Measurements from ENCODE around the gene CHAF1B. TPM values are rescaled to one million over a fixed set of nuclear protein-coding genes. Genes with fewer than 3 reads are reported as not detected.
"Not testable (repeated sequence)": the region's sequence is repeated elsewhere in the genome, so short reads cannot be mapped to it uniquely, and the experiment has no call there.

Gene CHAF1B
- total RNA-seq, 3 donors from 2014 or later, result 1.4 to 4.7 (median 1.5) TPM

GRCh38 chr21:36381841-36382589 is 3.2 kb upstream of the CHAF1B start:
- peaks cover 11% of the 10 kb centered on the region for H3K4me1 ChIP-seq (ENCODE audit: low read depth)
- DNase-seq (no peak), ATAC-seq (no peak)
- H3K4me3 ChIP-seq, result no peak overlapping the region
- intact Hi-C loops (cut with DNase I, micrococcal nuclease), result no loop called here
- H3K36me3 ChIP-seq (ENCODE audit: low read depth), result no peaks in the 10 kb centered on the region
- no peak for TF ChIP-seq CTCF (IDR thresholded peaks at IDR 0.05)
- no peaks in the 10 kb centered on the region for H3K9me3 ChIP-seq

GRCh38 chr21:36382722-36383121 is 2.5 kb upstream of the CHAF1B start:
- DNase-seq; intact Hi-C loops (cut with DNase I, micrococcal nuclease); H3K4me3 ChIP-seq; ATAC-seq; H3K4me1 ChIP-seq (ENCODE audit: low read depth); H3K36me3 ChIP-seq (ENCODE audit: low read depth); H3K9me3 ChIP-seq: not testable (repeated sequence)

- peaks cover 5% of the 10 kb centered on the region for H3K4me1 ChIP-seq (ENCODE audit: low read depth)
- H3K9me3 ChIP-seq, result no peaks in the 10 kb centered on the region
- ATAC-seq (no peak), DNase-seq (no peak)
- intact Hi-C loops (cut with DNase I, micrococcal nuclease), result no loop called here
- H3K4me3 ChIP-seq, result no peak overlapping the region
- no peaks in the 10 kb centered on the region for H3K36me3 ChIP-seq (ENCODE audit: low read depth)
- no peak for TF ChIP-seq CTCF (IDR thresholded peaks at IDR 0.05)
Measured at GRCh38 chr21:36384885-36385232, 333 bp upstream of the CHAF1B start.

GRCh38 chr21:36386031-36386642 is 945 bp downstream of the CHAF1B start:
- no peak for TF ChIP-seq CTCF (IDR thresholded peaks at IDR 0.05)
- Histone ChIP-seq H3K9me3 (no peaks in the 10 kb centered on the region), H3K4me3 (no peak overlapping the region), H3K4me1 (ENCODE audit: low read depth) (peaks cover 5% of the 10 kb centered on the region), H3K36me3 (ENCODE audit: low read depth) (no peaks in the 10 kb centered on the region)
- ATAC-seq (no peak), DNase-seq (no peak)
- intact Hi-C loops (cut with DNase I, micrococcal nuclease), result no loop called here

GRCh38 chr21:36388096-36388495 is 2.9 kb downstream of the CHAF1B start:
- no peak overlapping the region for H3K4me3 ChIP-seq
- no peaks in the 10 kb centered on the region for H3K9me3 ChIP-seq
- intact Hi-C loops (cut with DNase I, micrococcal nuclease), result no loop called here
- ATAC-seq, result no peak
- peaks cover 5% of the 10 kb centered on the region for H3K4me1 ChIP-seq (ENCODE audit: low read depth)
- TF ChIP-seq CTCF (IDR thresholded peaks at IDR 0.05), result no peak
- no peak for DNase-seq
- no peaks in the 10 kb centered on the region for H3K36me3 ChIP-seq (ENCODE audit: low read depth)

GRCh38 chr21:36388835-36389234 is 3.6 kb downstream of the CHAF1B start:
- intact Hi-C loops (cut with DNase I, micrococcal nuclease), result no loop called here
- Histone ChIP-seq H3K4me3 (no peak overlapping the region), H3K36me3 (ENCODE audit: low read depth) (no peaks in the 10 kb centered on the region), H3K9me3 (no peaks in the 10 kb centered on the region), H3K4me1 (ENCODE audit: low read depth) (peaks cover 5% of the 10 kb centered on the region)
- DNase-seq (no peak), ATAC-seq (no peak)
- TF ChIP-seq CTCF (IDR thresholded peaks at IDR 0.05), result no peak

GRCh38 chr21:36391649-36392048 is 6.5 kb downstream of the CHAF1B start:
- not testable (repeated sequence) for ATAC-seq; H3K36me3 ChIP-seq (ENCODE audit: low read depth)

More at GRCh38 chr21:36391649-36392048, 6.5 kb downstream of the CHAF1B start:
- intact Hi-C loops (cut with DNase I, micrococcal nuclease); H3K9me3 ChIP-seq; DNase-seq; H3K4me1 ChIP-seq (ENCODE audit: low read depth); H3K4me3 ChIP-seq: not testable (repeated sequence)
